Neuronal stem cell (in vitro differentiated cells): Measurements from ENCODE around the gene ASF1A.

ENCODE experiments used
- DNase-seq: peaks from one replicate; pipeline ENCODE4 v3.0.0-alpha.2; 2013; ENCODE audit warnings: low spot score
- H2AFZ ChIP-seq: one replicate; pipeline ENCODE4 v1.6.1; 2013; ENCODE audit warnings: mild to moderate bottlenecking, low read length, inconsistent platforms
- H2AK5ac ChIP-seq: 2 replicates; pipeline ENCODE4 v1.6.1; 2013; ENCODE audit warnings: low read depth, mild to moderate bottlenecking, inconsistent platforms, low read length, moderate library complexity, mixed read lengths
- H2BK120ac ChIP-seq: 2 replicates; pipeline ENCODE4 v1.6.1; 2013; ENCODE audit warnings: low read depth, mild to moderate bottlenecking, inconsistent platforms, low read length, moderate library complexity, mixed read lengths
- H2BK12ac ChIP-seq: one replicate; pipeline ENCODE4 v1.6.1; 2013; ENCODE audit warnings: low read length, inconsistent platforms
- H2BK15ac ChIP-seq: 2 replicates; pipeline ENCODE4 v1.6.1; 2013; ENCODE audit warnings: mild to moderate bottlenecking, low read length, inconsistent platforms, mixed read lengths
- H2BK5ac ChIP-seq: one replicate; pipeline ENCODE4 v1.6.1; 2013; ENCODE audit warnings: inconsistent platforms, mild to moderate bottlenecking, low read length, moderate library complexity
- H3K14ac ChIP-seq: one replicate; pipeline ENCODE4 v1.6.1; 2013; ENCODE audit warnings: low read length, inconsistent platforms
- H3K18ac ChIP-seq: 2 replicates; pipeline ENCODE4 v1.6.1; 2013; ENCODE audit warnings: low read length, inconsistent platforms
- H3K23ac ChIP-seq: 2 replicates; pipeline ENCODE4 v1.6.1; 2013; ENCODE audit warnings: low read depth, mild to moderate bottlenecking, mixed read lengths, low read length, inconsistent platforms; ENCODE audit not compliant: poor library complexity
- H3K27ac ChIP-seq: replicated peaks from 3 replicates; pipeline ENCODE4 v1.5.1; 2013; ENCODE audit warnings: low read length, inconsistent platforms
- H3K27me3 ChIP-seq, 3 experiments: 2 replicates each; pipeline ENCODE4 v1.6.1; 2013; ENCODE audit warnings: low read length in 3 of 3, mild to moderate bottlenecking in 2 of 3, inconsistent platforms in 1 of 3, low read depth in 1 of 3, mixed read lengths in 1 of 3, moderate library complexity in 1 of 3; ENCODE audit not compliant: control insufficient read depth in 3 of 3, insufficient read depth in 3 of 3
- H3K36me3 ChIP-seq, 2 donors: replicated peaks in 1 of 2; 2 replicates each; pipeline ENCODE4 v1.6.1; 2013; ENCODE audit warnings: low read length in 2 of 2; ENCODE audit not compliant: control insufficient read depth in 2 of 2, insufficient read depth in 2 of 2
- H3K4ac ChIP-seq: 2 replicates; pipeline ENCODE4 v1.6.1; 2013; ENCODE audit warnings: inconsistent platforms, mild to moderate bottlenecking, low read length, moderate library complexity
- H3K4me1 ChIP-seq, 2 donors: 1 replicate in 1 of 2; 2 replicates in 1 of 2; pipeline ENCODE4 v1.6.1; 2013; ENCODE audit warnings: low read length in 2 of 2, low read depth in 1 of 2; ENCODE audit not compliant: control insufficient read depth in 2 of 2, insufficient read depth in 1 of 2
- H3K4me2 ChIP-seq: one replicate; pipeline ENCODE4 v1.6.1; 2013; ENCODE audit warnings: mild to moderate bottlenecking, low read length, inconsistent platforms; ENCODE audit not compliant: insufficient read depth, poor library complexity, severe bottlenecking
- H3K4me3 ChIP-seq, 2 donors: 2 replicates each; pipeline ENCODE4 v1.5.1; 2013; ENCODE audit warnings: low read length in 2 of 2, mild to moderate bottlenecking in 2 of 2, inconsistent platforms in 1 of 2, moderate library complexity in 1 of 2
- H3K79me1 ChIP-seq: one replicate; pipeline ENCODE4 v1.6.1; 2013; ENCODE audit warnings: low read depth, mild to moderate bottlenecking, inconsistent platforms, low read length, moderate library complexity
- H3K9ac ChIP-seq: one replicate; pipeline ENCODE4 v1.6.1; 2013; ENCODE audit warnings: mild to moderate bottlenecking, low read depth, low read length, inconsistent platforms; ENCODE audit not compliant: poor library complexity
- H3K9me3 ChIP-seq, 2 donors: replicated peaks in 1 of 2; 2 replicates each; pipeline versions ENCODE3 to v1.6.1; 2013; ENCODE audit warnings: low read length in 2 of 2, mild to moderate bottlenecking in 2 of 2, inconsistent platforms in 1 of 2, low read depth in 1 of 2, mixed read lengths in 1 of 2, moderate library complexity in 1 of 2; ENCODE audit not compliant: control insufficient read depth in 2 of 2, insufficient read depth in 1 of 2
- H4K8ac ChIP-seq: one replicate; pipeline ENCODE4 v1.6.1; 2013; ENCODE audit warnings: low read depth, mild to moderate bottlenecking, inconsistent platforms, low read length, moderate library complexity
- H4K91ac ChIP-seq: one replicate; pipeline ENCODE4 v1.6.1; 2013; ENCODE audit warnings: low read length, low read depth, mild to moderate bottlenecking, inconsistent platforms; ENCODE audit not compliant: poor library complexity
- WGBS, 2 donors: extraction: QIAGEN DNeasy Blood & Tissue Kit; methylation state at CpG; one replicate each; pipeline ENCODE4 v1.1.7; 2013; ENCODE audit warnings: missing lambda C conversion rate in 2 of 2, mixed read lengths in 1 of 2; ENCODE audit not compliant: insufficient read length in 2 of 2, insufficient replicate concordance in 1 of 2; ENCODE audit errors: extremely low coverage in 2 of 2; 5-methylcytosine and 5-hydroxymethylcytosine counted together

ASF1A gene

GRCh38 chr6:118930680-118931079 is 36.7 kb downstream of the ASF1A start:
- H2BK120ac ChIP-seq: no peak overlapping the region
- H3K9ac ChIP-seq: no peak overlapping the region
- no peak overlapping the region for H4K8ac ChIP-seq
- no peak overlapping the region for H3K4me2 ChIP-seq
- no peak overlapping the region for H3K4ac ChIP-seq
- peaks cover 7 to 70% of the 10 kb centered on the region in 2 donors for H3K36me3 ChIP-seq
- H3K27me3 ChIP-seq: no peaks in the 10 kb centered on the region
- H2BK15ac ChIP-seq: no peak overlapping the region
- H2AFZ ChIP-seq: no peak overlapping the region
- no peak overlapping the region for H3K18ac ChIP-seq
- peaks cover 3% of the 10 kb centered on the region in 2 donors for H3K4me1 ChIP-seq
- H3K27ac ChIP-seq: no peak overlapping the region
- no peak overlapping the region for H3K14ac ChIP-seq
- H4K91ac ChIP-seq: no peak overlapping the region
- no peak overlapping the region for H3K4me3 ChIP-seq
- no peak overlapping the region for H2BK5ac ChIP-seq
- no peak for DNase-seq
- H3K79me1 ChIP-seq: no peaks in the 10 kb centered on the region
- H3K9me3 ChIP-seq: peaks cover 0 to 12% of the 10 kb centered on the region in 2 donors
- no peak overlapping the region for H2BK12ac ChIP-seq
- H3K23ac ChIP-seq: no peak overlapping the region
- no CpG with 5 or more reads among the region's 3 CpGs for WGBS, 2 donors
- no peak overlapping the region for H2AK5ac ChIP-seq

- no CpG with 5 or more reads among the region's 5 CpGs for WGBS, 2 donors
- Histone ChIP-seq H2BK12ac (no peak overlapping the region), H2BK120ac (no peak overlapping the region), H3K23ac (no peak overlapping the region), H3K27ac (no peak overlapping the region), H2BK5ac (no peak overlapping the region), H2AFZ (no peak overlapping the region), H3K9ac (no peak overlapping the region), H3K9me3 (peaks cover 0 to 14% of the 10 kb centered on the region in 2 donors), H3K27me3 (no peaks in the 10 kb centered on the region), H3K4me2 (no peak overlapping the region), H3K79me1 (no peaks in the 10 kb centered on the region), H2AK5ac (no peak overlapping the region), H3K14ac (no peak overlapping the region), H4K91ac (no peak overlapping the region), H3K4ac (no peak overlapping the region), H3K4me3 (no peak overlapping the region), H3K4me1 (peaks cover 3% of the 10 kb centered on the region in 2 donors), H2BK15ac (no peak overlapping the region), H3K36me3 (peaks cover 7 to 62% of the 10 kb centered on the region in 2 donors), H4K8ac (no peak overlapping the region), H3K18ac (no peak overlapping the region)
- DNase-seq: no peak
These were observed 37.5 kb downstream of the ASF1A start for GRCh38 chr6:118931436-118931835.

- Histone ChIP-seq H3K4ac (no peak overlapping the region), H3K23ac (no peak overlapping the region), H3K9me3 (peaks cover 0 to 15% of the 10 kb centered on the region in 2 donors), H3K18ac (no peak overlapping the region), H3K4me1 (peaks cover 3% of the 10 kb centered on the region in 2 donors), H3K27ac (no peak overlapping the region), H3K79me1 (no peaks in the 10 kb centered on the region), H3K4me3 (no peak overlapping the region), H4K8ac (no peak overlapping the region), H3K4me2 (no peak overlapping the region), H3K9ac (no peak overlapping the region), H2BK120ac (no peak overlapping the region), H4K91ac (no peak overlapping the region), H3K27me3 (no peaks in the 10 kb centered on the region), H2AFZ (no peak overlapping the region), H2BK12ac (no peak overlapping the region), H2BK5ac (no peak overlapping the region), H2BK15ac (no peak overlapping the region), H3K14ac (no peak overlapping the region), H3K36me3 (peaks cover 7 to 54% of the 10 kb centered on the region in 2 donors), H2AK5ac (no peak overlapping the region)
- no peak for DNase-seq
- no CpG with 5 or more reads among the region's 2 CpGs for WGBS, 2 donors
These were observed 38.5 kb downstream of the ASF1A start for GRCh38 chr6:118932421-118932820.

GRCh38 chr6:118933855-118934460 is 40.0 kb downstream of the ASF1A start:
- Histone ChIP-seq H3K18ac (no peak overlapping the region), H3K4me1 (peaks cover 3% of the 10 kb centered on the region in 2 donors)
- whole genome bisulfite sequencing, 2 donors: no CpG with 5 or more reads among the region's 8 CpGs

More at GRCh38 chr6:118933855-118934460, 40.0 kb downstream of the ASF1A start:
- no peak overlapping the region for H3K4ac ChIP-seq
- H3K9ac ChIP-seq: no peak overlapping the region
- peak overlapping the region in 1 of 2 donors; percentile 91 for H3K4me3 ChIP-seq
- H2AFZ ChIP-seq: peak overlapping the region; percentile 95
- H3K36me3 ChIP-seq: peaks cover 4 to 38% of the 10 kb centered on the region in 2 donors
- H3K23ac ChIP-seq: no peak overlapping the region
- H4K8ac ChIP-seq: no peak overlapping the region
- H2BK15ac ChIP-seq: no peak overlapping the region
- peaks cover 0 to 15% of the 10 kb centered on the region in 2 donors for H3K9me3 ChIP-seq
- peak overlapping the region; percentile 71 for H3K4me2 ChIP-seq
- H3K27ac ChIP-seq: no peak overlapping the region
- DNase-seq: no peak
- no peak overlapping the region for H2BK12ac ChIP-seq
- no peak overlapping the region for H2AK5ac ChIP-seq
- no peak overlapping the region for H3K14ac ChIP-seq
- no peaks in the 10 kb centered on the region for H3K27me3 ChIP-seq
- H3K79me1 ChIP-seq: no peaks in the 10 kb centered on the region
- H2BK120ac ChIP-seq: no peak overlapping the region
- H2BK5ac ChIP-seq: no peak overlapping the region
- H4K91ac ChIP-seq: no peak overlapping the region
